Liver (tissue), 9 donors: ENCODE results near the gene FARP1. TPM values are rescaled to one million over a fixed set of nuclear protein-coding genes. Genes with fewer than 3 reads are reported as not detected.

Source experiments
- DNase-seq: peaks from one replicate; pipeline ENCODE4 v3.0.0-alpha.2; 2017; ENCODE audit warnings: low spot score
- H3K27ac ChIP-seq, 2 donors: one replicate each; pipeline ENCODE4 v1.7.0; 2013; ENCODE audit warnings: inconsistent platforms in 2 of 2, low read length in 2 of 2, control low read depth in 1 of 2, low read depth in 1 of 2, mild to moderate bottlenecking in 1 of 2
- H3K27me3 ChIP-seq, 4 donors: one replicate each; pipeline versions ENCODE4 v1.6.1 to v1.7.0; 2013; ENCODE audit warnings: low read length in 3 of 4, inconsistent platforms in 1 of 4, mild to moderate bottlenecking in 1 of 4, moderate library complexity in 1 of 4; ENCODE audit not compliant: control insufficient read depth in 4 of 4, insufficient read depth in 4 of 4
- H3K36me3 ChIP-seq, 4 donors: one replicate each; pipeline versions ENCODE4 v1.6.1 to v1.7.0; 2013; ENCODE audit warnings: low read length in 3 of 4, mild to moderate bottlenecking in 3 of 4, low read depth in 1 of 4, moderate library complexity in 1 of 4; ENCODE audit not compliant: control insufficient read depth in 4 of 4, insufficient read depth in 3 of 4
- H3K4me1 ChIP-seq, 4 donors: one replicate each; pipeline versions ENCODE4 v1.6.1 to v1.7.0; 2013; ENCODE audit warnings: low read length in 3 of 4, mild to moderate bottlenecking in 3 of 4, moderate library complexity in 1 of 4; ENCODE audit not compliant: control insufficient read depth in 4 of 4, insufficient read depth in 4 of 4
- H3K4me3 ChIP-seq, 3 donors: one replicate each; pipeline versions ENCODE4 v1.6.1 to v1.7.0; 2013; ENCODE audit warnings: low read length in 3 of 3, control low read depth in 1 of 3, low read depth in 1 of 3, mild to moderate bottlenecking in 1 of 3
- H3K9ac ChIP-seq, 2 donors: one replicate each; pipeline ENCODE4 v1.7.0; 2013; ENCODE audit warnings: low read length in 2 of 2, mild to moderate bottlenecking in 2 of 2, moderate library complexity in 2 of 2, control low read depth in 1 of 2, low read depth in 1 of 2
- H3K9me3 ChIP-seq, 4 donors: one replicate each; pipeline versions ENCODE4 v1.6.1 to v1.7.0; 2013; ENCODE audit warnings: low read length in 3 of 4; ENCODE audit not compliant: control insufficient read depth in 4 of 4
- CTCF ChIP-seq: fragments of 150-350 bp; IDR thresholded peaks from 2 replicates; pipeline ENCODE4 v1.5.1; 2017; ENCODE audit warnings: improper control_type of control experiment, low read depth, low read length; ENCODE audit not compliant: missing input control
- EGR1 ChIP-seq, 2 donors: IDR thresholded peaks; 2 replicates each; pipeline ENCODE4 v1.6.1; 2016 to 2018; ENCODE audit warnings: antibody characterized with exemption in 2 of 2, low read depth in 2 of 2
- FOXA1 ChIP-seq: IDR thresholded peaks from 2 replicates; pipeline ENCODE4 v1.6.1; 2016; ENCODE audit warnings: antibody characterized with exemption
- FOXA2 ChIP-seq: IDR thresholded peaks from 2 replicates; pipeline ENCODE4 v1.6.1; 2016; ENCODE audit warnings: antibody characterized with exemption
- GABPA ChIP-seq, 2 donors: IDR thresholded peaks in 1 of 2; conservative IDR thresholded peaks in 1 of 2; 2 replicates each; pipeline ENCODE4 v1.6.1; 2016; ENCODE audit warnings: antibody characterized with exemption in 2 of 2, mild to moderate bottlenecking in 1 of 2, moderate library complexity in 1 of 2
- HNF4A ChIP-seq, 2 donors: conservative IDR thresholded peaks; 2 replicates each; pipeline ENCODE4 v1.6.1; 2016; ENCODE audit warnings: antibody characterized with exemption in 2 of 2, mild to moderate bottlenecking in 2 of 2
- HNF4G ChIP-seq: IDR thresholded peaks from 2 replicates; pipeline ENCODE4 v1.6.1; 2016; ENCODE audit warnings: antibody characterized with exemption
- JUND ChIP-seq, 2 donors: IDR thresholded peaks; 2 replicates each; pipeline ENCODE4 v1.6.1; 2016; ENCODE audit warnings: antibody characterized with exemption in 2 of 2
- NR2F2 ChIP-seq: IDR thresholded peaks from 2 replicates; pipeline ENCODE4 v1.6.1; 2016; ENCODE audit warnings: antibody characterized with exemption
- RAD21 ChIP-seq, 2 donors: IDR thresholded peaks; 2 replicates each; pipeline ENCODE4 v1.6.1; 2016; ENCODE audit warnings: antibody characterized with exemption in 2 of 2, mild to moderate bottlenecking in 2 of 2
- REST ChIP-seq: IDR thresholded peaks from 2 replicates; pipeline ENCODE4 v1.6.1; 2016; ENCODE audit warnings: antibody characterized with exemption, mild to moderate bottlenecking
- RXRA ChIP-seq, 2 donors: IDR thresholded peaks; 2 replicates each; pipeline ENCODE4 v1.6.1; 2017 to 2018; ENCODE audit warnings: antibody characterized with exemption in 2 of 2, mild to moderate bottlenecking in 1 of 2
- SP1 ChIP-seq: IDR thresholded peaks from 2 replicates; pipeline ENCODE4 v1.6.1; 2018; ENCODE audit warnings: antibody characterized with exemption, mild to moderate bottlenecking
- TAF1 ChIP-seq: conservative IDR thresholded peaks from 2 replicates; pipeline ENCODE4 v1.6.1; 2016; ENCODE audit warnings: antibody characterized with exemption, mild to moderate bottlenecking
- WGBS: extraction: QIAGEN DNeasy Blood & Tissue Kit; methylation state at CpG from one replicate; pipeline ENCODE4 v1.1.7; 2013; 5-methylcytosine and 5-hydroxymethylcytosine counted together
- polyA plus RNA-seq, 2 donors: library from polyadenylated mRNA; stranded (reverse) in 1 of 2; unstranded in 1 of 2; fragments of 200-250 nt in 1 of 2; fragments of >200 nt in 1 of 2; fragmentation: Nextera tagmentation in 1 of 2; extraction: Ambion mirVana in 1 of 2; gene quantifications; one replicate each; pipeline versions ENCODE4 v1.2.1 to v1.2.3, GENCODE V29; 2013 to 2015
- total RNA-seq, 2 donors: library from RNA; depleted of rRNA; stranded (reverse); fragments of >200 nt; gene quantifications; one replicate each; pipeline ENCODE4 v1.2.3, GENCODE V29; 2014
- TF ChIP-seq, protein P1 (sequence below): IDR thresholded peaks from 2 replicates; pipeline ENCODE4 v1.6.1; 2016; ENCODE audit warnings: antibody characterized with exemption
- TF ChIP-seq, protein P2 (sequence below): IDR thresholded peaks from 2 replicates; pipeline ENCODE4 v1.6.1; 2016; ENCODE audit warnings: antibody characterized with exemption
- donor health status: healthy.
- donor health status: healthy.
- donor health status: healthy.
- donor health status: healthy.
- donor health status: healthy.

Gene FARP1
- total and polyA plus RNA-seq, 4 donors, result 28.4 to 62.6 (median 39.8) TPM

DNA sequence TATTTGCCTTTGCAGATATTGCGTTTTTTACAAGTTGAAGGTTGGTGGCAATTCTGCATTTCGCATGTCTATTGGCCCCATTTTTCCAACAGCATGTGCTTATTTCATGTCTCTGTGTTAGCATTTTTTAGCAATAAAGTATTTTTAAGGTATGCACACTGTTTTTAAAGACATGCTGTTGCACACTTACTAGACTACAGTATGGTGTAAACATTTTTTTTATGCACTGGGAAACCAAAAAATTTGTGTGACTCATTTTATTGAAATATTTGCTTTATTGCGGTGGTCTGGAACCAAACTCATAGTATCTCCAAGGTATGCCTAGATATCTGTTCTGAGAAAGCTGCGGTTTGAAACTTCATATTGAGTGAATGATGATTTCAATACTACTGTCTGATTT lies 89.6 kb downstream of the FARP1 start:
- H3K4me3 ChIP-seq, result no peak overlapping the region
- peaks cover 10 to 26% (median 16%) of the 10 kb centered on the region in 4 donors for H3K4me1 ChIP-seq
- TF ChIP-seq JUND (IDR thresholded peaks at IDR 0.05) (no peak), EGR1 (IDR thresholded peaks at IDR 0.05; ENCODE audit: low read depth in 2 of 2) (no peak), HNF4G (no peak), NR2F2 (no peak), TAF1 (no peak), RAD21 (IDR thresholded peaks at IDR 0.05) (no peak), CTCF (no peak)
- TF ChIP-seq, protein P1, sequence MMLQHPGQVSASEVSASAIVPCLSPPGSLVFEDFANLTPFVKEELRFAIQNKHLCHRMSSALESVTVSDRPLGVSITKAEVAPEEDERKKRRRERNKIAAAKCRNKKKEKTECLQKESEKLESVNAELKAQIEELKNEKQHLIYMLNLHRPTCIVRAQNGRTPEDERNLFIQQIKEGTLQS, result no peak
- TF ChIP-seq, protein P2, sequence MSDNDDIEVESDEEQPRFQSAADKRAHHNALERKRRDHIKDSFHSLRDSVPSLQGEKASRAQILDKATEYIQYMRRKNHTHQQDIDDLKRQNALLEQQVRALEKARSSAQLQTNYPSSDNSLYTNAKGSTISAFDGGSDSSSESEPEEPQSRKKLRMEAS, result no peak
- H3K27ac ChIP-seq, result no peak overlapping the region
- H3K9ac ChIP-seq, result no peak overlapping the region
- H3K27me3 ChIP-seq, result no peaks in the 10 kb centered on the region
- WGBS, result 93% methylated on average over 4 of the region's 4 CpGs
- no peak for DNase-seq
- no peaks in the 10 kb centered on the region for H3K9me3 ChIP-seq
- no peaks in the 10 kb centered on the region for H3K36me3 ChIP-seq

- TF ChIP-seq, protein P2, result no peak
- no peak for TF ChIP-seq CTCF
- TF ChIP-seq HNF4G, result no peak
- no peak for TF ChIP-seq NR2F2
- TF ChIP-seq JUND (IDR thresholded peaks at IDR 0.05), result no peak
- no peak for TF ChIP-seq RXRA (IDR thresholded peaks at IDR 0.05)
- TF ChIP-seq FOXA1, result no peak
- no peak for TF ChIP-seq HNF4A (conservative IDR thresholded peaks at IDR 0.05)
- TF ChIP-seq EGR1 (IDR thresholded peaks at IDR 0.05; ENCODE audit: low read depth in 2 of 2), result no peak
- TF ChIP-seq SP1, result no peak
- TF ChIP-seq GABPA (IDR thresholded peaks at IDR 0.05 in 1 of 2, conservative IDR thresholded peaks at IDR 0.05 in 1 of 2), result no peak
- TF ChIP-seq REST, result no peak
- TF ChIP-seq RAD21 (IDR thresholded peaks at IDR 0.05), result no peak
- no peak for TF ChIP-seq TAF1
- TF ChIP-seq FOXA2, result no peak
- peaks cover 7 to 26% (median 16%) of the 10 kb centered on the region in 4 donors for H3K4me1 ChIP-seq
- H3K27ac ChIP-seq, result no peak overlapping the region
- no peaks in the 10 kb centered on the region for H3K27me3 ChIP-seq
- WGBS, result 83% methylated on average over 2 of the region's 2 CpGs
- no peak overlapping the region for H3K9ac ChIP-seq
- H3K9me3 ChIP-seq, result no peaks in the 10 kb centered on the region
- H3K4me3 ChIP-seq, result no peak overlapping the region
- no peaks in the 10 kb centered on the region for H3K36me3 ChIP-seq
- DNase-seq, result no peak
Measured at GRCh38 chr13:98233127-98233526, 90.2 kb downstream of the FARP1 start.
